Mesothelial cell of epicardium (in vitro differentiated cells): Measurements from ENCODE around the gene SPPL2C. TPM values are rescaled to one million over a fixed set of nuclear protein-coding genes. Genes with fewer than 3 reads are reported as not detected.
A peak's percentile ranks its signal among the peaks of the same experiment; 100 is the strongest.
"Not testable (repeated sequence)": the region's sequence is repeated elsewhere in the genome, so short reads cannot be mapped to it uniquely, and the experiment has no call there.

Experiments used
- DNase-seq, 2 experiments: peaks; one replicate each; pipeline ENCODE4 v3.0.0; 2021; ENCODE audit warnings: low spot score in 2 of 2; ENCODE audit not compliant: unreplicated experiment in 2 of 2
- H3K27ac Mint-ChIP-seq: 2 replicates; pipeline ENCODE4 v1.8.0; 2021; ENCODE audit warnings: mixed read lengths
- H3K27me3 Mint-ChIP-seq: 2 replicates; pipeline ENCODE4 v1.8.0; 2021; ENCODE audit warnings: low read depth, mixed read lengths
- H3K36me3 Mint-ChIP-seq: 2 replicates; pipeline ENCODE4 v1.8.0; 2021; ENCODE audit warnings: mixed read lengths
- H3K4me1 Mint-ChIP-seq: 2 replicates; pipeline ENCODE4 v1.8.0; 2021; ENCODE audit warnings: mixed read lengths
- H3K4me3 Mint-ChIP-seq: 2 replicates; pipeline ENCODE4 v1.8.0; 2021; ENCODE audit warnings: mild to moderate bottlenecking, moderate library complexity, mixed read lengths
- H3K9me3 Mint-ChIP-seq: 2 replicates; pipeline ENCODE4 v1.8.0; 2021; ENCODE audit warnings: mixed read lengths
- CTCF ChIP-seq: fragments of 200-600 bp; sonication (generic); IDR thresholded peaks from one replicate; pipeline ENCODE4 v1.5.0; 2021; ENCODE audit warnings: antibody characterized with exemption; ENCODE audit not compliant: unreplicated experiment
- total RNA-seq: library from RNA; stranded (reverse); gene quantifications from 3 replicates; pipeline ENCODE4 v1.2.1, GENCODE V29; 2021

Gene SPPL2C
- total RNA-seq, 1 donor from 2014 or later = not detected

GRCh38 chr17:45852535-45853297 lies 8.0 kb downstream of the SPPL2C start:
- H3K27me3 Mint-ChIP-seq = peaks cover 38% of the 10 kb centered on the region
- no peaks in the 10 kb centered on the region for H3K36me3 Mint-ChIP-seq
- H3K4me3 Mint-ChIP-seq = no peak overlapping the region
- H3K9me3 Mint-ChIP-seq = no peaks in the 10 kb centered on the region
- TF ChIP-seq CTCF = peak; percentile 90
- no peak overlapping the region for H3K27ac Mint-ChIP-seq
- no peaks in the 10 kb centered on the region for H3K4me1 Mint-ChIP-seq
- DNase-seq = peak in 1 of 2 experiments; percentile 79

GRCh38 chr17:45854209-45854608 lies 9.5 kb downstream of the SPPL2C start:
- Mint-ChIP-seq H3K4me3 (no peak overlapping the region), H3K27me3 (peaks cover 42% of the 10 kb centered on the region), H3K36me3 (no peaks in the 10 kb centered on the region), H3K4me1 (no peaks in the 10 kb centered on the region), H3K27ac (no peak overlapping the region), H3K9me3 (no peaks in the 10 kb centered on the region)
- TF ChIP-seq CTCF = no peak
- no peak for DNase-seq

- Mint-ChIP-seq H3K27me3 (peaks cover 39% of the 10 kb centered on the region), H3K27ac (no peak overlapping the region)
These were observed 11.1 kb downstream of the SPPL2C start for GRCh38 chr17:45855691-45856336.

GRCh38 chr17:45857977-45858708 lies 13.5 kb downstream of the SPPL2C start:
- Mint-ChIP-seq H3K36me3 (no peaks in the 10 kb centered on the region), H3K4me3 (no peak overlapping the region), H3K9me3 (no peaks in the 10 kb centered on the region), H3K27ac (no peak overlapping the region), H3K27me3 (peaks cover 44% of the 10 kb centered on the region), H3K4me1 (no peaks in the 10 kb centered on the region)
- DNase-seq = peak; percentile 54 to 75
- no peak for TF ChIP-seq CTCF

More at GRCh38 chr17:45855691-45856336, 11.1 kb downstream of the SPPL2C start:
- no peaks in the 10 kb centered on the region for H3K4me1 Mint-ChIP-seq
- no peak for DNase-seq
- no peak for TF ChIP-seq CTCF
- H3K36me3 Mint-ChIP-seq = no peaks in the 10 kb centered on the region
- H3K4me3 Mint-ChIP-seq = no peak overlapping the region
- H3K9me3 Mint-ChIP-seq = no peaks in the 10 kb centered on the region

GRCh38 chr17:45861165-45861564 lies 16.5 kb downstream of the SPPL2C start:
- no peak for TF ChIP-seq CTCF
- peaks cover 60% of the 10 kb centered on the region for H3K27me3 Mint-ChIP-seq
- no peaks in the 10 kb centered on the region for H3K9me3 Mint-ChIP-seq
- no peak overlapping the region for H3K27ac Mint-ChIP-seq
- H3K36me3 Mint-ChIP-seq = no peaks in the 10 kb centered on the region
- H3K4me1 Mint-ChIP-seq = no peaks in the 10 kb centered on the region
- H3K4me3 Mint-ChIP-seq = no peak overlapping the region
- no peak for DNase-seq

- not testable (repeated sequence) for H3K9me3 Mint-ChIP-seq, DNase-seq, H3K4me1 Mint-ChIP-seq, H3K36me3 Mint-ChIP-seq, H3K4me3 Mint-ChIP-seq, H3K27ac Mint-ChIP-seq
- peaks cover 65% of the 10 kb centered on the region for H3K27me3 Mint-ChIP-seq
These were observed 17.4 kb downstream of the SPPL2C start for GRCh38 chr17:45862127-45862526.
